Mucosa of stomach (tissue), 1 donor: ENCODE measurements around the gene TANK.

Experiments used
- H3K27me3 ChIP-seq: one replicate; pipeline ENCODE4 v1.7.0; 2013; ENCODE audit warnings: mild to moderate bottlenecking, low read length; ENCODE audit not compliant: control insufficient read depth, insufficient read depth
- H3K36me3 ChIP-seq: one replicate; pipeline ENCODE4 v1.7.0; 2013; ENCODE audit warnings: low read length; ENCODE audit not compliant: control insufficient read depth, insufficient read depth
- H3K4me1 ChIP-seq: one replicate; pipeline ENCODE4 v1.7.0; 2013; ENCODE audit warnings: mild to moderate bottlenecking, low read length; ENCODE audit not compliant: control insufficient read depth, insufficient read depth
- H3K4me3 ChIP-seq: one replicate; pipeline ENCODE4 v1.7.0; 2013; ENCODE audit warnings: low read length
- H3K9ac ChIP-seq: one replicate; pipeline ENCODE4 v1.7.0; 2013; ENCODE audit warnings: mild to moderate bottlenecking, low read length, moderate library complexity
- H3K9me3 ChIP-seq: one replicate; pipeline ENCODE4 v1.7.0; 2013; ENCODE audit warnings: mild to moderate bottlenecking, low read length, moderate library complexity; ENCODE audit not compliant: control insufficient read depth
- donor health status: Pancreatic carcinoma.

TANK gene

DNA sequence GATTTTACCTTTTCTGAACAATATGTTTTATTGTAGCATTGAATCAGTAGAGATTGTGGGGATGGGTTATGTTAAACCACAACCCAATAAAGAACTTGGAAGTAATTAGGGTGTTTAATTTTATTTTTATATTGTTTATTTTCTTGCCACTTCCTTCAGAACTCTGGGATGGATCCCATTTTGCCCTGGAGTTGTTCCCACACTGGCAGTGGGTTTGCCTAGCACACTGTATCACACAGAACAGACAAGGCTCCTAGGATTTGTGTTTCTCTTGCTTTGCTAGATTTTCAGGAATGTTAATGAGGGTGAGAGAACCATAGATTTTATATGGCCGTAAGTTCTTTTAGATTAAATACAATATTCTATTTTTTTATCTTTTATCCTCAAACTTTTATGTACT is 59.0 kb downstream of the TANK start:
- Histone ChIP-seq H3K4me3 (no peak overlapping the region), H3K9ac (no peak overlapping the region), H3K27me3 (no peaks in the 10 kb centered on the region), H3K36me3 (no peaks in the 10 kb centered on the region), H3K4me1 (no peaks in the 10 kb centered on the region), H3K9me3 (no peaks in the 10 kb centered on the region)

DNA sequence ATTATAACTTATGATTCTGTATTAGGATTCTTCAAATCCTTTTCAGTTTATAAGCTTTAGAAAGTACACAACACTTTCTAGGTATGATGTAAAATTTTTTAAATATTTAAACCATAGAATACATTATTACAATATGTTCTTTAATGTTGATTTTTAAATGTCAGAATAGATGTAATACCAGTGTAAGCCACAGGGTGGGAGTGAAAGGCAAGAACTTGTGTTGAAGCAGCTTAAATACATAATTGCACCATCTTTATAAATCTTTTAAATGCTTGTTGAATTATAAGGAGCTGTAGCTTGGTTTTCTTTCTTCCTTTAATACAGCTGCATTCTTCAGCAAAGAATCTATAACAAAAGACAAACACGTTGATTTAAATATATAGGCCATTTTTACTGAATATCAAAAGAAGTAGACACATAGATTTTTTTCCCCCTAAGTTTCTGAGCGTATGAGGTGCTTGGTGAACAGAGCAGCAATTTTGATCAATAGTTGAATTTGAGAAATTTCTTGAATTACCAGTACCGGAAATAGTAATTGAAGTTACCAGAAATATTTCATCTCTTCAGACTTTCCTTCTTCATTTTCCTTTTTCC is 63.0 kb downstream of the TANK start:
- no peak overlapping the region for H3K9ac ChIP-seq
- no peaks in the 10 kb centered on the region for H3K4me1 ChIP-seq
- H3K9me3 ChIP-seq, result no peaks in the 10 kb centered on the region
- H3K36me3 ChIP-seq, result no peaks in the 10 kb centered on the region
- no peak overlapping the region for H3K4me3 ChIP-seq
- no peaks in the 10 kb centered on the region for H3K27me3 ChIP-seq

- Histone ChIP-seq H3K27me3 (no peaks in the 10 kb centered on the region), H3K9ac (no peak overlapping the region), H3K36me3 (no peaks in the 10 kb centered on the region), H3K4me3 (no peak overlapping the region), H3K4me1 (no peaks in the 10 kb centered on the region), H3K9me3 (no peaks in the 10 kb centered on the region)
Measured at GRCh38 chr2:161228511-161229240, 68.4 kb downstream of the TANK start.

DNA sequence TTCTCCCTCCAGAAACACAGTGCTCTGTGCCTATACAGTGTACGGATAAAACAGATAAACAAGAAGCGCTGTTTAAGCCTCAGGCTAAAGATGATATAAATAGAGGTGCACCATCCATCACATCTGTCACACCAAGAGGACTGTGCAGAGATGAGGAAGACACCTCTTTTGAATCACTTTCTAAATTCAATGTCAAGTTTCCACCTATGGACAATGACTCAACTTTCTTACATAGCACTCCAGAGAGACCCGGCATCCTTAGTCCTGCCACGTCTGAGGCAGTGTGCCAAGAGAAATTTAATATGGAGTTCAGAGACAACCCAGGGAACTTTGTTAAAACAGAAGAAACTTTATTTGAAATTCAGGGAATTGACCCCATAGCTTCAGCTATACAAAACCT is 70.7 kb downstream of the TANK start:
- Histone ChIP-seq H3K9ac (no peak overlapping the region), H3K36me3 (no peaks in the 10 kb centered on the region), H3K27me3 (no peaks in the 10 kb centered on the region), H3K9me3 (no peaks in the 10 kb centered on the region), H3K4me3 (no peak overlapping the region), H3K4me1 (no peaks in the 10 kb centered on the region)

- Histone ChIP-seq H3K27me3 (no peaks in the 10 kb centered on the region), H3K36me3 (no peaks in the 10 kb centered on the region), H3K4me3 (no peak overlapping the region), H3K4me1 (peaks cover 6% of the 10 kb centered on the region), H3K9me3 (no peaks in the 10 kb centered on the region), H3K9ac (no peak overlapping the region)
Measured at GRCh38 chr2:161232571-161232970, 72.3 kb downstream of the TANK start.

DNA sequence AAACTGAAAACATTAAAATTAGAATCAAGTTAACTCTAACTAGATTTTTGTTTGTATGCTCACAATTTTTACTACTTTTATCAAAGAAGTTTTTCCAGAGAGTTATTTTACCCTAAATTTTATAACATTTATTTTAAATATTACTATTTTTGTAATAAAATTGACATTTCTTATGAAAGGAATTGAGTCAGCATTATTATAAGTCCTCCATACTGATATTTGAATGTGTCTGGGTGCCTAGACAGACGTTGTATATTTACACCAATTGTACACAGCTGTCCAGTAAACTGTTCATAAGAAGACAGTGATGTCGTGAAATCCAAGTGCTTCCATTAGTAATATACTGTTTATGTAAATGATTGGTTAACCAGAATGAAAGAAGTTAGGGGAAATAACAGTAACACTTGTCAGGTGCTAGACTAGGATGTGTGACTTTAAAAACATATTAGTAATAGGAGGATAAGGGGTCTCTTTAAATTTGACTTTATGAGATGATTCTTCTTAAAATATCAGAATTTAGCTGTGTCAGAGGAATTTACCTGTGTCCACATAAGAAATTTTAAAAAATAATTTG is 73.7 kb downstream of the TANK start:
- Histone ChIP-seq H3K4me3 (no peak overlapping the region), H3K27me3 (no peaks in the 10 kb centered on the region), H3K4me1 (peaks cover 7% of the 10 kb centered on the region), H3K9ac (no peak overlapping the region), H3K9me3 (no peaks in the 10 kb centered on the region), H3K36me3 (no peaks in the 10 kb centered on the region)

- no peaks in the 10 kb centered on the region for H3K27me3 ChIP-seq
- H3K36me3 ChIP-seq, result no peaks in the 10 kb centered on the region
- H3K9ac ChIP-seq, result no peak overlapping the region
- H3K4me3 ChIP-seq, result no peak overlapping the region
- H3K4me1 ChIP-seq, result peaks cover 7% of the 10 kb centered on the region
- H3K9me3 ChIP-seq, result no peaks in the 10 kb centered on the region
Measured at GRCh38 chr2:161234627-161235026, 74.4 kb downstream of the TANK start.

DNA sequence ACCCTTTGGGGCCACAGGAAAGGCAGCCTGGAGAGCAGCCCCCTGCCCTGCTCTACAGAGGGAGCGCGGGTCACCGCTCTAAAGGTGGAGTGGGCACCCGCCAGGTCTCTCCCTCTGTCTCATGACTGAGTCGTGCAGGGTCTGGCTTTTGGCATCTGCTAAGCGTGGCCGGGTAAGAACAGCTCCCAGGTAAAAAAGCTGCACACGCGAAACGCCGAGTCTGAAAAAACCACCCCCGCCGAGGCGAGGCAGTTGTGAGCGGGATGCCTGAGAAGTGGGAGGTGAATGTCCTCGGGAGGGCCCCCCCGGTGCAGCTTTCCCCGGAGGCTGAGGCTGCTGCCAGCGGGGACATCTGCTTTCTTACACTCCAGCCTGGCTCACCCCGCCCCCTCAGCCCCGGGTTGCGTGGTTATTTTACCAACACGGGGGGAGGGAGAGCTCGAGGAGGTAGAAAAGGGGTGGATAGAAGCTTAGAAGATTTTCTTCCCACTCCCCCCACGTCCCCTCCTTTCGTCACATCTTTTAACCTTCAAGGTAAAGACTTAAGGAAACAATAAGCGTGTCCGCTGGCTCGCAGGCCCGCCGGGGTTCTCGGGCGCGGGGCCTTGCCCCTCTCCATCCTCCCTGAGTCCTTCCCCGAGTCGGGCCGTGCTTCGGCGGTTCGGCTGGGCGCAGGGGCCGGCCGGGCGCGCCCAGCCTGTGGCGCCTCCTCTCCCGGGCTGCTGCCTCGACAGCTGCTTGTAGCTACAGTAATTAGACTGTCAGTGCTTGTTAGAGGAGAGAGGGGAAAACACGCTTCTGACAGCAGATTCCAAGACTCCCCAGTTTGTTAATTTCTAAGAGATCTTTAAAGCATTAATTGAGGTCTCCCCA is 77.4 kb downstream of the TANK start:
- Histone ChIP-seq H3K4me1 (peaks cover 7% of the 10 kb centered on the region), H3K27me3 (no peaks in the 10 kb centered on the region), H3K36me3 (no peaks in the 10 kb centered on the region), H3K4me3 (peak overlapping the region; percentile 50), H3K9ac (peak overlapping the region; percentile 33), H3K9me3 (no peaks in the 10 kb centered on the region)

GRCh38 chr2:161238265-161238559 is 78.0 kb downstream of the TANK start:
- H3K9ac ChIP-seq, result peak overlapping the region; percentile 33
- peaks cover 7% of the 10 kb centered on the region for H3K4me1 ChIP-seq
- H3K36me3 ChIP-seq, result no peaks in the 10 kb centered on the region
- H3K27me3 ChIP-seq, result no peaks in the 10 kb centered on the region
- H3K9me3 ChIP-seq, result no peaks in the 10 kb centered on the region
- H3K4me3 ChIP-seq, result peak overlapping the region; percentile 50

DNA sequence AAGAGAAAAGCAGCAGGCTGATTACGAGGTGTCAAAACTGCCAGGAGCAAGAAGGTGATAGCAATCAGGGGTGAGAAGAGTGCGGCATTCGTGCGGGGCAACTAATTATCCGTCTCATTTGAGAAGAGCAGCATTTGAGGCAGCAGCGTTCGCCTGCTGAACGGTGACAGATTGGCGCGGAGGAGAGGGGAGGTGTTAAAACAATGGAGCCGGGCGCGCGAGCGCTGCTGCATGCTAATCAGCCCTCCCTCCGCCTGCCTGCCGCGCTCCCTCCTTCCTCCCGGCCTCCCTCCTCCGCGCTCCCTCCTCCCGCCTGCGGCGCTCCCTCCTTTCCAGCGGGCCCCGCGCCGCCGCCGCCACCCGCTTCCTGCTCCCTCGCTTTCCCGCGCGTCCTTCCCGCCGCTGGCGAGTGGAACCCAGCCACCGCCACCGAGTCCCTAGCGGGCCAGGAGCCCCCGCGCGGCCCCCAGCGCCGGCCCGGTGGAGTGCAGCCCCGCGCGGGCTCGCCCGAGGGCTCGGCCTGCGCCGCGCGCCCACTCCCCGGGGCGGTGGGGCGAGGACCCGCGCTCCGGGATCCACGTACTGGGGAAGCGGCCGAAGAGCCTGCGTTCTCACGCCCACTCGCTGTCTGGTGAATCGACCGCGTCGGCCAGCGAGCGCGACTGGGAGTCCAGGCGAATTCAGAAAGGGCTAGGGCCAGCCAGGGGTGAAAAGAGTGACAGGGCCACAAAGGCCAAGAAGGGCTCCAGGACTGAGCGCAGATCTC is 78.5 kb downstream of the TANK start:
- Histone ChIP-seq H3K36me3 (no peaks in the 10 kb centered on the region), H3K9ac (no peak overlapping the region), H3K4me1 (peaks cover 7% of the 10 kb centered on the region), H3K27me3 (no peaks in the 10 kb centered on the region), H3K4me3 (peak overlapping the region; percentile 50), H3K9me3 (no peaks in the 10 kb centered on the region)

DNA sequence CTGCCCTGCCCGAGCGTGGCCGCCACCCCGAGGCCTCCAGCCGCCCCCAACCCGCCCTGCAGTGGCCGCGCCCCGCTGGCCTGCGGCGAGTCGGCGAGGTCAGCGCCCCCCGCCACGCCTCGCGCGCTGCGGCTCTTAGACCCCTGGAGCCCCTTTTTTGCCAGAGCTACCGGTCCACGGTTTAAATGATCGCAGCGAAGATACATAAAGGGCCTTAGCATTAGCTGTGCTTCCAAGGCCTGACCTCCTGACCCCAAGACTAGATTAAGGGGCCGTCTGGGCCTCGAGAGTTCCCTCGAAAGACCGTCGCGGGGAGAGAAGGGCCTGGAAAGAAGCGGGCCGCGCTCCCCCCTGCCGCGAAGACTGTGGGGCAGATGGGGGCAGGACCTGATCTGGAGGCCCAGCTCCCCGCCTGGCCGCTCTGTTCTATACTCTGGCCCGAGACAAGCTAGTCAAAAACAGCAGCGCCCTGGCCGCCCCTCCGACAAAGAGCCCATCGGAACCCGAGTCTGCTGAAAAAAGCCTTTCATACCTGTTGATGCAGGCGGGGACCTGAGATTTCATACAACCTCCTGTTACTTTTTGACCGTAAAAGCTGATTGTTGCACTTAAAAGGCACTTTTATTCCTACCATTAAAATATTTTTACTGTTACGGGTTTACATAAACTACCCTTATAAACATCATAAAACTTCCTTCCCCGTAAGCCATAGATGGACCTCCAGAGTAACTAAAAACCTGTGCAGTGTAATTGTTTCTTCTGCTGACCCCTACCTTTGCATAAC is 79.3 kb downstream of the TANK start:
- no peak overlapping the region for H3K4me3 ChIP-seq
- H3K4me1 ChIP-seq, result peaks cover 7% of the 10 kb centered on the region
- no peaks in the 10 kb centered on the region for H3K27me3 ChIP-seq
- no peaks in the 10 kb centered on the region for H3K9me3 ChIP-seq
- no peaks in the 10 kb centered on the region for H3K36me3 ChIP-seq
- no peak overlapping the region for H3K9ac ChIP-seq
